Stimulated activated naive CD4-positive, alpha-beta T cell (primary cell): ENCODE results near the gene MED15.
"Not testable (repeated sequence)": the region's sequence is repeated elsewhere in the genome, so short reads cannot be mapped to it uniquely, and the experiment has no call there.

Experiments
- DNase-seq, 6 experiments: peaks; one replicate each; lab custom pipeline; 2025; lab: John Stamatoyannopoulos, UW

MED15 gene

DNA sequence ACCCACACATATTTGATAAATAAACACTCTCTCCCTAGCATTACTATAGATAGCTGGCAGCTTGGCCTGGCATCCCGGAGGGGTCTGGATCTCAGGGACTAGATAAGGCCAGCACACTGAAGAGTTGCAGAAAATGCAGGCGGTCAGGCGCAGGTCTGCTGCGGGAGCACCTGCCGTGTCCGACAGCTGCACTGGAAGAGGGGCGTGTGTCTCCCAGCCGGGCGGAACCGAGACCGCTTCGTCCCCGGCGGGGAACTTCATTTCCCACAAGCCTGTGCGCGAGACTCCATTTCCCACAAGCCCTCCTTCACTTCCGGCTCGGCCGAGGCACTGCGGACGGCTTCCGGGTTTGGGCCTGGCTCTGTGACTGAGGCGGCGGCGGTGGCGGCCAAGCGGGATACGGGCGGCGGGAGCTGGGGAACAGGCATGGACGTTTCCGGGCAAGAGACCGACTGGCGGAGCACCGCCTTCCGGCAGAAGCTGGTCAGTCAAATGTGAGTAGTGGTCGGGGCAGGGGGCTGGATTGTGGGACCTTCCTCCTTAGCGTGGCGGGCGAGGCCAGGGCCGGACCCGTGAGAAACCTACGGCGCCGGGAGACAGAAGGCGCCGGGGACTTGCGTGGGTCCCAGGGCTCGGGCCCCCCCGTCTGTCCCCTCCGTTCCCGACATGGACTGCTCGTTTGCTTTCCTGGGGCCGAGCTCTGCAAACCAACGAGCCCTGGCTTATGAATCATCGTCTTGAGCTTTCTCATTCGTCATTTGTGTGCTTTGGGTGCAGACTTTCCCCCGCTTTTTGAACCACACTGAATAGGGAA is at the start of gene MED15:
Gene MED15, plus strand, starts transcription at position 358 of the 814 bp plus-strand sequence. Its CDS starts 69 bp downstream, at position 427.
- peak; percentile 69 to 85 (median 78) for DNase-seq

- no peak for DNase-seq
Measured at GRCh38 chr22:20458530-20459151, 48.8 kb upstream of the MED15 start.

- no peak for DNase-seq
Measured at GRCh38 chr22:20459152-20459542, 48.3 kb upstream of the MED15 start.

GRCh38 chr22:20459862-20460261 is 47.5 kb upstream of the MED15 start:
- DNase-seq, result no peak

DNA sequence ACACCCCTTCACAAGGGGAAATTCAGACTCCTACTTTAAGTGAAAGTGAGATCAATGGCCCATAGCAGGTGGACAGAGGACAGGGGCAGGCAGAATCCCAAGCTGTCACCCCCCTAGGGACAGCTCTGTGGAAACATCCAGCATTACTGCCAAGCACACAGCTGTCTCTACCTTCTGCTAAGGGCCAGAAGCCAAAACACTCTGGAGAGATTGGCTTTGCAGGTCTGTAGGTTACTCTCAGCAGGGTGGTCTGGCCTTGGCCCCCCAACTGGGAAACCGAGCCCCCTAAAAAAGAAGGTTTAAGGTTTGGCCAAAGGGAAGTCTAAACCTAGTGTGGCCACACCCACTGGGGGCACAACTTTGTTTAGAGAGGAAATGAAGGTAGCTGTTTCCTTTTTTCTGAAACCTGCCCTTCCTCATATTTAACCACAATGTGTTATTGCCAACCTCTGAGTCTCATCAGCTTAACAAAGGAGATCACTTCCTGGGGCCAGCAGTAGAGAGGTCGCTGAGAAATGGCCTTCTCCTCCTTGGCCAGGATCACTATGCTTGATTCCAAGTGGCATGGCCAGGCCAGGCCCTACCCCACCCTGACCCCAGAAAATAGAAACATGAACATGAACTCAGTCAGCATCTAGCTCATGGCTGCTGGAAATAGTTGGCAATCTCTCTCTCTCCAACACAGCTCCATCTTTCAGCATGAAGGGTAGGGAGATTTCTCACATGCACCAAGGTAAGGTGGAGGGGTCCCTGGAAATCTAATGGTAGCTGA is 43.9 kb upstream of the MED15 start:
- peak in 5 of 6 experiments; percentile 3 to 76 (median 63) for DNase-seq

DNA sequence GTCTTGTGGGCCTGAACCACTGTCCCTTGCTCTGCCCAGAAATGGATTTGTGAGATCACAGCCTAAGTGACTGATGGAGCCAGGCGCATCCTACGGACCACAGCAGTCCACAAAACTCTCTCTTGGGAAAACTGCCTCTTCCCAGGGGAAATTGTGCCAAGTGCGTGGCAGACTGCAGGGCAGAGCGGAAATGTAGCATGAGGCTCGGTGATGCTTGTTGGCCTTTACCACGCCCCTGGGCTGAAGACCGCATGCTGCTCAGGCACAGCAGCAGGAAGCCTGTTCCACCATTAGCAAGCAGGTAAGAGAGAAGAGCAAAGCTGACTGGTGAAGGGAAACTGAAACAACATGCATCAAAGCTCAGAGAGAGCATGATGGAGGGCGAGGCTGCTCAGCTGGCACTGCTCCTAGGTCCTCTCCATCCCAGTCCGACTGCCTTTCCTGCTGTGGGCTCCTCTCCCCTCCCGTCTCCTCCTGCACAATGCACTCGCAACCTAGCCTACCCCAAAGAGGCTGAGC is 43.3 kb upstream of the MED15 start:
- peak; percentile 19 to 80 (median 65) for DNase-seq

- no peak for DNase-seq
Measured at GRCh38 chr22:20464912-20465758, 42.3 kb upstream of the MED15 start.

DNA sequence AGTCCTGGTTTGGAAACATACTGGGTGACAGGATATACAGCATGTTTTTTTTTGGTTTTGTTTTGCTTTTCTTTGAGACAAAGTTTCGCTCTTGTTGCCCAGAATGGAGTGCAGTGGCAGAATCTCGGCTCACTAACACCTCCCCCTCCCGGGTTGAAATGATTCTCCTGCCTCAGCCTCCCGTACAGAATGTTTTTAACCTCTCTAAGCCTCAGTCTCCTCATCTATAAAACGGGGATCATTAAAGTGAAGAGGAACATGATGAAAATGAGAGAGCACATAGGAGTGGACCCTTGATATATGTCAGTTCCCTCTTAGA is 41.7 kb upstream of the MED15 start:
- DNase-seq, result peak in 3 of 6 experiments; percentile 23 to 36 (median 29)

- DNase-seq, result no peak
Measured at GRCh38 chr22:20466659-20467379, 40.6 kb upstream of the MED15 start.

GRCh38 chr22:20469110-20469868 is 38.1 kb upstream of the MED15 start:
- no peak for DNase-seq

DNA sequence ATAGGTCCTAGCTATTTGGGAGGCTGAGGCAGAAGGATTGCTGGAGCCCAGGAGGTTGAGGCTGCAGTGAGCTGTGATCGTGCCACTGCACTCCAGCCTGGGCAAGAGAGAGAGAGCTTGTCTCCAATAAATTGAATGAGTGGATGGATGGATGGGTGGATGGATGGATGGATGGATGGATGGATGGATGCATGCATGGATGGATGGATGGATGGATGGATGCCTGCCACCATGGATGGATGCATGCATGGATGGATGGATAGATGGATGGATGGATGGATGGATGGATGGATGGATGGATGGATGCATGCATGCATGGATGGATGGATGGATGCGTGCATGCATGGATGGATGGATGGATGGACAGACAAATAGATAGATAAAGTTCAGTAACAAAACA is 36.9 kb upstream of the MED15 start:
- not testable (repeated sequence) for DNase-seq

DNA sequence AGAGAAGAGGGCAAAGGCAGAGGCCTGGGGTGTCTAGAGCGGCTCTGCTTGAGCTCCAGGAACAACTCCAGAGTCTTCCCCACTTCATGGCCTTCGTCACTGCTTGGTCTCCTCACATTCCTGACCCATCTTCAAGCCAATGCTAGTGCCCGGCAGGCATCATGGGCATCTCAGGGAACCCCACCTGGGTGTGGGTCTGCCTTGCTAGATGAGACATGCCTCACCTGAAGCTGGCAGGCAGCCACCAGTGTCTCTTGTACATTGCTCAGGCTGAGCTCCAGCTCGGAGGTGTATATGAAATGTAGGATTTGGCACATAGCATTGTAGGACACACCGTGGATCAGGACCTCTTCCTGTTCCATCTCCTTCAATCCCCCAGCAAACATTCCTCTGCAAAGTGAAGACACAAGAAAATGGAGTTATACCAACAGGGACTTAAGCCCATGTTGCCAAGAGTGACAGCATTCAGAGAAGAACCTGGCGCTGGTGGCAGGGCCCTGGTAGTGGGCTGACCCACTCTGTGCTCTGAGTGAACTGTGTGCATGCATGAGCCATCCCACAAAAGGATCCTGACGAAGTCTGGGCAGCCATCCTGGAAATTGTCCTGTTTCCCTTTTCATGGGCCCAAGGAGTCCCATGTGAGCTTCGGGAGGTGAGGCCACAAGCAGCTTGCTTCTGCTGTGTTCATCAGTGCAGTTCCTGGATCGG is 36.1 kb upstream of the MED15 start:
- DNase-seq, result no peak

DNA sequence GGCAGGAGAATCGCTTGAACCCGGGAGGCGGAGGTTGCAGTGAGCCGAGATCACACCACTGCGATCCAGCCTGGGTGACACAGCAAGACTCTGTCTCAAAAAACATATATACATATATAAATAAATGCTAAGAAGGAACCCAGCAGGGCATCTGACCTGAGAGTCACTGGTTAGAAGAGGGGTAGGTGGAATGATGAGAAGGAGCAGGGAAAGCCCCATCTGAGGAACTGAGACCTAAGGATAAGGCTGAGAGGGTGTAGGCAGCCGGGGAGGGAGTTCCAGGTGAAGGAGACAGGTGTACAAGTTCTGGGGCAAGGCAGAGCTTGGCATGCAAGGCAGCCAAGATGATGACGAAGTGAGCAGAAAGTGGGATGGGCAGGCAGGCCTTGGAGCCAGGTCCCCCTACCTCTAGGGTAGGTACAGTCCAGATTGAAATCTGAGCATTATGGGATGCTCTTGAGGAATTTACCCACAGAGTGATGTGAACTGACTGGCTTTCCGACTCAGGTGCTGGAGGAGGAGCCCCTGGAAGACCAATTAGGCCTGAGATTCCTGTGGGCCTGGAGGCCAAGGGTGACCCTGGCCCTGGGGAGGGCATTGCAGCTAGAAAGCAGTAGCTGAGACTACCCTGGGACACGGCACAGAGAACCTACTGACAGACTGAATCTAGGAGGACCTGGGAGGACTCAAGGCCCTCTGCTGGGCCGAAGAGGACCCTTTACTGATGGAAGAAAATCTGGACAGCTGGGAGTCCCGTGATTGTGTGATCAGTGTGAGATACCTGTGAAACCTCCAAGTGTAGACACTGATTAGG is 34.6 kb upstream of the MED15 start:
- no peak for DNase-seq

GRCh38 chr22:20475115-20475436 is 32.3 kb upstream of the MED15 start:
- DNase-seq, result no peak

DNA sequence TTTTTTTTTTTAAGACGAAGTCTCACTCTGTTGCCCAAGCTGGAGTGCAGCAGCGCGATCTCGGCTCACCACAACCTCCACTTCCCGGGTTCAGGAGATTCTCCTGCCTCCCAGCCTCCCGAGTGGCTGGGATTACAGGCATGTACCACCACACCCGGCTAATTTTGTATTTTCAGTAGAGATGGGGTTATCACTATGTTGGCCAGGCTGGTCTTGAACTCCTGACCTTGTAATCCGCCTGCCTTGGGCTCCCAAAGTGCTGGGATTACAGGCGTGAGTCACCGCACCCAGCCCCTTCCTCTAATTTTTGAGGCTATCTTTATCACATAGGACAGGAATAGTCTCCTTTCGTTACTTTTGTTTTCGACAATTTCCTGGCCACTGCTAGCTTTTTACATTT is 31.8 kb upstream of the MED15 start:
- not testable (repeated sequence) for DNase-seq

GRCh38 chr22:20478059-20478458 is 29.4 kb upstream of the MED15 start:
- DNase-seq, result not testable (repeated sequence)

- no peak for DNase-seq
Measured at GRCh38 chr22:20479612-20480196, 27.7 kb upstream of the MED15 start.

GRCh38 chr22:20483143-20483506 is 24.3 kb upstream of the MED15 start:
- not testable (repeated sequence) for DNase-seq

- no peak for DNase-seq
Measured at GRCh38 chr22:20483771-20484170, 23.6 kb upstream of the MED15 start.
